GM21360 (cell line): ENCODE data around the gene COL18A1.

Source experiments
- ATAC-seq: cut with Tn5 transposase; IDR thresholded peaks from one replicate; pipeline ENCODE4 v1.9.1; 2021; ENCODE audit warnings: mild to moderate bottlenecking, moderate library complexity; ENCODE audit not compliant: unreplicated experiment

Gene COL18A1

DNA sequence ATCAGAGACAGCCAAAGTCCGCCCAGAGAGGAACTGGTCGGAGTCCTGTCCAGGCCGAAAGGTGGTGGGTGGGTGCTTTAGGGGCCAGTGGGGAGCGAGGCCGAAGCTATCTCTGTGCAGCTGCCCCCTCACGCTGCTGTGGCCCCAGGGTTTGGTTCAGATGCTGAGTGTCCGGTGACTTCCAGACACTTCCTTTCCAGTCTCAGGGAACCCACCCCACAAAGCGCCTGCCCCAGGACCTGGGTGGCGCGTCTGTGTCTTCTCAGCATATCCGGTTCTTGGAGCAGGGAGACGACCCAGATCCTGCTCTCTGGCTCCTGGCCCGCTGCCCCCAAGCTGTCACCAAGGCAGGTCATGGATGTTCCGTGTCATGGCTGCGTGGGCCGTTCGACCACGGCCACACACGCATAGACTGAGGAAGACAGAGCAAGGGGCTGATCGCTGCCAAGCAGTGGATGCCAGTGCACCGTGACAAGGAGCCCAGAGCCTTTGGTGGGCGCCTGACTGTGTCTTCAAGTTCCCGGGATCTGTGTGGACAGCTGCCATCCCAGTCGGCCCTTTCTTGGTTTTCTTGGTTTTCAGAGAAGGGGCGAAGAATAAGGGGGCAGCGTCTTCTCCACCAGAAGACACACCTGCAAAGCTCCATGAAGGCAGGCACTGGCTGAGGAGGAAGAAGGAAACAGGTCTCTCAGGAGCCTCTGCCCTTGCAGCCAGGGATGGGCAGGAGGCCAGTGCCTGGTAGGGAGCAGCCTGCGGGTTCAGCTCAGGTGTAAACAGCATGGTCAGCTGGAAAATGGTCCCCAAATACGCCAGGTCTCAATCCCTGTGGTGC is 22.9 kb upstream of the COL18A1 start:
- ATAC-seq: no peak

DNA sequence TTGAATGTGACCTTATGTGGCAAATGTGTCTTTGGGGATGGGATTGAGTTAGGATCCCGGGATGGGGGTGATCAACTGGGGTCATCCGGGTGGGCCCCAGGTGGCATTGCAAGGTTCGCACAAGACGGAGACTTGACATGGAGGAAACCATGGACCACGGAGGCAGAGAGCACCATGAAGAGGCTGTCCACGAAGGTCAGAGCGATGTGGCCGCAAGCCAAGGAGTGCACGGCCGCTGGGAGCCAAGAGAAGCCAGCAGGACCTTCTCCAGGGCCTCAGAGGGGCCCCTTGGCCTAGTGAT is 22.3 kb upstream of the COL18A1 start:
- no peak for ATAC-seq

GRCh38 chr21:45383111-45383614 is 21.8 kb upstream of the COL18A1 start:
- no peak for ATAC-seq

- ATAC-seq: no peak
Observed at GRCh38 chr21:45383615-45384201, 21.3 kb upstream of the COL18A1 start.

DNA sequence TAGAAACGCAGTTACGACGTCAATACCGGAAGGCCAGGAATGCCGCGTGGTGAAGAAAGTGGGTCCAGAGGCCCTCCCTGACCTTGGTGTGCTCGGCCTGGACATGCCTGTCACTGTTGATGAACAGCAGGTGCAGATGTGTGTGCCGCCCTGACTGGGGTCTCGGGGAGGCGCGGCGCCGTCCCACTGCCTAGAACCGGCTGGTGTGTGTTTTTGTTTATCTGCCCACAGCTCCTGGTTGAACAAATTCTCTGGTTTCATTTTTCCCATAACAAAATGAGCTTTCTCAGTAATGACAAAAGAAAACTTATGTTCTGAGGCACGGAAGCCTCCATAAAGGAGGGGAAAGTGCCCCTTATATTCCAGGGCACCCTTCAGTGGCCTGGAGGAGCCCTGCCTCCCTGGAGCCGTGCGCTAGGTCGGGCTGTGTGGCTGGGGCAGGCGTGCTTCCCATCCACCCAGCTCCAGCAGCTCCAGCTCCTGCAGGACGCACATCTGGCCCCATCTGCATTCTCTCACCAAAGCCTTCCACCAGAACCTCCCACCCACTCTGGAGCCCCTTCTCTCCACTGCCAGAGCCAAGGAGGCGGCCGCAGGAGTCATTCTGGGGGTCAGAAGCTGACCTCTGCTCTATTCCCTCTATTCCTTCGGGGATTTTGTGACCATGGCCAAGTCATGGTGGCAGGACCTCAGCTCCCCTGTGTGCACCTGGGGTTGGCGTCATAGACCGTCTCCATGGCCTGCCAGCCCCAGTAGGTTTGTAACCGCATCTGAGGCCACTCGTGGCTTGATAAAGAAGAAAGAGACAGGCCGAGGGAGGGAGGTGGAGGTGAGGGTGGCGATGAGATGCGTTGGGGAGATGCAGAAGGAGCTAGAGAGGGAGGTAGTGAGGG is 20.1 kb upstream of the COL18A1 start:
- no peak for ATAC-seq

DNA sequence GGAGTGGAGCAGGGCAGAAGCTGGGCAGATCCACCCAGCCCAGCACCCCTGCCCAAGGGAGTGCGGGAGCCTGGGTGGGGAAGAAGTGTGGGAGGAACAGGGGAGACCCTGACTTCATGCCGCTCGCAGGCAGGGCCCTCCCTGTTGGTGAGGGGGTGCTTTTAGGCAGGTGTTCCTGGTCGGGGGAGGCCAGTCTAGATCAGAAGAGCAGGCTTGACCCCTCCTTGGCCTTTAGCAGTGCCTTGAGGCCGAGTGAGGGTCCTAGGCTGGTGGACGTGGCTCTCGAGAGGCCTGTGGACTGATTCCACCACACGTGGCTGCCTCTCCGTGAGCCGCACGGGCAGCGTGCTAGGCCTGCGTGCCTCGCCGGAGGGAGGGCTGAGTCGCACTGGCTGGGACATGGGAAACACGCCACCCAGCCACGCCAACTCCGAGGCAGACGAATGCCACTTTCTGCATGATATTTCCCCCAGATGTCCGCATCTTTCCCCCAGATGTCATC is 19.4 kb upstream of the COL18A1 start:
- ATAC-seq: no peak

DNA sequence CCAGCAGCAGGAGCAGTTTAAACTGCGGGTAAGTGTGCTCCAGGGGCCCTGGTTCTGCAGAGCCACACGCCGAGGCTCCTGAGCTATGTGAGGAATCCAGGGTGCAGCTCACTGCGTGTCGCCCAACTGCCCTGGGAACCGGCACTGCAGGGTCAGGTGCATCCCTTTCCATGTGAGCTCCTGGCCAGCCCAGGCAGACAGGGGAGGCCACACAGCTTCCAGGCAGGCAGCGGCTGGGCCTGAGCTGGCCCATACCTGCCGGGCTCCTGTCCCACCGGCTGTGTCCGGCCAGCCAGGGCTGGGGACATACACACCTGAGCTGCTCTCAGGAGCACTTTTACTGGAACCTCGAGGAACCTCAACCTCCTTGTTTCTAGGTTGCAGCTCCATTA is 18.6 kb upstream of the COL18A1 start:
- no peak for ATAC-seq

DNA sequence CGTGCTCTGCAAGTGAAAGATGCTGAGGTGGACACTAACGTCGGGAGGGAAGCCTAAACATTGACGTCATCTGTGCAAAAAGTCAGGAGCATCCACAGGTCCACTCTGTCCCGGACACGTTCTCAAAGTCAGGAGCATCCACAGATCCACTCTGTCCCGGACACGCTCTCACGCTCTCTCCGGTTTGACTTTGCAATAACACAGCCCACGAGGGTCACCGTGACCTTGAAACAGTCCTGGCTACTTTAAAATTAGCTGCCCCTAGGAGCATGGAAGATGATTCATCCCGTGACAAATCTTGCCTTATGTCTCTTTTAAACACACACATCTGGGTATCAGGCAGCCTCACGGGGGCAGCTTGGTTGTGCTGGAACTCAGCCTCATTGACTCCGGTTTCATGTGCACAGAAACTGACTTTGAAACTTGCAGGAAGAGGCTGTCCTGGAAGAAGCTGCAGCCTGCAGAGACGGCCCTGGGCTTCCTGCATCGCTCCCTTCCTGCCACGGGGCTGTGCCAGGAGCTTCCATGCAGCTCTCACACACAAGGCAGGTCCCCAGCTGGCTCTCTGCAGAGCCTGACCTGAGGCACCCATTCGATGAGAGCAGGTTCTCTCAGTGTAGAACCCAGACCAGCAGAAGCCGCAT is 18.1 kb upstream of the COL18A1 start:
- no peak for ATAC-seq

GRCh38 chr21:45387506-45387905 is 17.5 kb upstream of the COL18A1 start:
- ATAC-seq: no peak

- no peak for ATAC-seq
Observed at GRCh38 chr21:45388011-45388521, 16.9 kb upstream of the COL18A1 start.

- ATAC-seq: no peak
Observed at GRCh38 chr21:45388611-45389296, 16.2 kb upstream of the COL18A1 start.

- no peak for ATAC-seq
Observed at GRCh38 chr21:45390121-45390751, 14.7 kb upstream of the COL18A1 start.

- ATAC-seq: no peak
Observed at GRCh38 chr21:45390831-45391742, 13.9 kb upstream of the COL18A1 start.

DNA sequence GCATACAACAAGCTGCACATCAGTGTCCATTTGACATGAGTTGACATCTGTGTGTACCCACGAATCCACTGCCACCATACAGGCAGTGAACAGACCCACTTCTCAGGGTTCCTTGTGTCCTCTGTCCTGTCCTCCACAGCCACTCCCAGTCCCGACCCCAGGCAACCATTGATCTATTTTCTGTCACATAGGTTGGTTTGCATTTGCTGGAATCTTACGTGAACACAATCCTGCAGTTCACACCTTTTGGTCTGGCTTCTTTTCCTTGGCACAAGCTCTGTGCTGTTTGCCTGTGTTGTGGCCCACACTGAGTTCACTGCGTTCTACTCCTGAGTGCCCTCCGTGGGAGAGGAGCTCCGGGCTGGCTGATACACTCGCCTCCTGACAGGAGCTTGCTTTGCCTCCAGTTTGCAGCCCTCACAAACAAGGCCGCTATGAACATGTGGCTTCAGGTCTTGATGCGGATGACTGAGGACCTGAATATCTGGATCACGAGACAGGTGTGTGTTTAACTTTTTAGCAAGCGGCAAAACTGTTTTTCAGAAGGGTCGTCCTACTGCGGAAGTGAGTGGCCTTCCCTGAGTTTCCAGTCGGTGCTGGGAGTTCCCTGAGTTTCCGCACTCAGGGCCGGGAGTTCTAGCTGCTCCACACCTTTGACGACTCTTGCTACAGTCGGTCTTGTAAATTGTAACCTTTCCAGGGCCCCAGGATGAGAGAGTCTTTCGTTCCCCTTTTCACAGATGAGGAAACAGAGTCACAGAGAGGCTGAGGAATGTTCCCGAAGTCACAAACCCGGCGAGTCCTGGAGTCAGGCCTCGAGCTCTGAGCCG is 13.0 kb upstream of the COL18A1 start:
- ATAC-seq: no peak

- no peak for ATAC-seq
Observed at GRCh38 chr21:45392573-45392971, 12.4 kb upstream of the COL18A1 start.

GRCh38 chr21:45393021-45393420 is 11.9 kb upstream of the COL18A1 start:
- no peak for ATAC-seq

DNA sequence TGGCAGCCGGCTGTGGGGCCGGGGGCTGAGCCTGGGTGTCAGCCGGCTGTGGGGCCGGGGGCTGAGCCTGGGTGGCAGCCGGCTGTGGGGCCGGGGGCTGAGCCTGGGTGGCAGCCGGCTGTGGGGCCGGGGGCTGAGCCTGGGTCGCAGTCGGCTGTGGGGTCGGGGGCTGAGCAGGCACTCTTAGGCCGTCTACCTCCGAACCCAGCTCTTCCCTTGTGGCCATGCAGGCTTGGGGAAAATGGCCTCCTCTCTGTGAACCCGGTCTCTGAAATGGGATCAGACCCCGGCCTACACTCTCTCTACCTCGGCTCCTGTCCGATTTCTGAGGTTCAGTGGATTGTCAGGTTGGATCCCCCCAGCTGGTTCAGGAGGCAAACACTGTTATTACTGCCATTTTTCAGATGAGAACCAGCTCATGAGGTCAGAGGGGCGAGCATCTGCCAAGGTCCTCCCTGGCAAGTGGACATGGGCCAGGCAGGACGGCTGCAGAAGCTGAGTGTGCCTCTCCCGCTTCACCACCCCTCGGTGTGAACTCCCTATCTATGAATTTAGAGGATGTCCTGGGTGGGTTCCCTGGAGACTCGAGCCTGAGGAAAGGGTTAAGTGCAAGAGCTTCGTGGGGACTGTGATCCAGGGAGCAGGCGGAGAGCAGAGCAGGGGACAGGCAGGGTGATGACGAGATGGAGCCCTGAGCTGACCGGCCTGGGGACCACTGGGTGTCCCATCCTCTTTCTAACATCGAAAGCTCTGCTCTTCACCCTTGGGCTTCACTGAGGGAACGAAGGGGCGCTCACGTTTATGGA is 10.9 kb upstream of the COL18A1 start:
- ATAC-seq: no peak
